OCI-LY1 (cell line): ENCODE results near the gene FRMD4A.

Experiments used
- H2AFZ ChIP-seq: fragments of 200-600 bp; sonication (generic), shearing (Covaris generic); 2 replicates; pipeline ENCODE4 v1.6.0; 2014; ENCODE audit warnings: antibody characterized with exemption, mild to moderate bottlenecking, low read length
- H3F3A ChIP-seq: fragments of 200-600 bp; sonication (generic), shearing (Covaris generic); 2 replicates; pipeline ENCODE4 v1.6.0; 2014; ENCODE audit warnings: mild to moderate bottlenecking, antibody characterized with exemption, low read length, moderate library complexity; ENCODE audit not compliant: insufficient read depth
- H3K27ac ChIP-seq: fragments of 200-600 bp; sonication (generic); 2 replicates; pipeline ENCODE4 v1.5.1; 2014; ENCODE audit warnings: low read length, mixed run types, mild to moderate bottlenecking, low read depth; ENCODE audit not compliant: poor library complexity, severe bottlenecking
- H3K27me3 ChIP-seq: fragments of 200-600 bp; sonication (generic); 2 replicates; pipeline ENCODE4 v1.6.0; 2014; ENCODE audit warnings: antibody characterized with exemption, mild to moderate bottlenecking, low read length, moderate library complexity; ENCODE audit not compliant: insufficient read depth
- H3K36me3 ChIP-seq: fragments of 200-600 bp; sonication (generic); 2 replicates; pipeline ENCODE4 v1.6.1; 2014; ENCODE audit warnings: mild to moderate bottlenecking, antibody characterized with exemption, low read length, moderate library complexity, mixed read lengths; ENCODE audit not compliant: insufficient read depth
- H3K4me1 ChIP-seq: fragments of 200-600 bp; sonication (generic); 2 replicates; pipeline ENCODE4 v1.5.1; 2014; ENCODE audit warnings: mild to moderate bottlenecking, low read length, moderate library complexity; ENCODE audit not compliant: insufficient read depth, severe bottlenecking
- H3K4me2 ChIP-seq: fragments of 200-600 bp; sonication (generic), shearing (Covaris generic); 2 replicates; pipeline ENCODE4 v1.6.1; 2014; ENCODE audit warnings: low read length
- H3K4me3 ChIP-seq: fragments of 200-600 bp; sonication (generic); 2 replicates; pipeline ENCODE4 v1.5.1; 2014; ENCODE audit warnings: low read length, low read depth, mild to moderate bottlenecking, mixed read lengths; ENCODE audit not compliant: poor library complexity, severe bottlenecking
- H3K79me2 ChIP-seq: fragments of 200-600 bp; shearing (Covaris generic); 2 replicates; pipeline ENCODE4 v1.6.1; 2016; ENCODE audit warnings: mixed run types, low read length, mixed read lengths; ENCODE audit not compliant: insufficient read depth
- H3K9ac ChIP-seq: fragments of 200-600 bp; sonication (generic), shearing (Covaris generic); 2 replicates; pipeline ENCODE4 v1.6.1; 2014; ENCODE audit warnings: mild to moderate bottlenecking, low read length, mixed read lengths
- H3K9me2 ChIP-seq: fragments of 200-600 bp; sonication (generic), shearing (Covaris generic); 2 replicates; pipeline ENCODE4 v1.6.1; 2014; ENCODE audit warnings: low read depth, mild to moderate bottlenecking, low read length, mixed read lengths
- H3K9me3 ChIP-seq: fragments of 200-600 bp; shearing (Covaris generic); 2 replicates; pipeline ENCODE4 v1.6.1; 2014; ENCODE audit warnings: low read length, mixed read lengths
- H4K20me1 ChIP-seq: fragments of 200-600 bp; sonication (generic), shearing (Covaris generic); 2 replicates; pipeline ENCODE4 v1.6.0; 2016; ENCODE audit warnings: mild to moderate bottlenecking, low read length; ENCODE audit not compliant: insufficient read depth
- EZH2 ChIP-seq: fragments of 200-600 bp; sonication (generic), shearing (Covaris generic); IDR thresholded peaks from 2 replicates; pipeline ENCODE4 v1.8.0; 2017; ENCODE audit warnings: borderline replicate concordance, mixed run types, mild to moderate bottlenecking, antibody characterized with exemption, low read length, moderate library complexity, mixed read lengths
- TF ChIP-seq, protein P1 (sequence below): fragments of 200-600 bp; sonication (generic), shearing (Covaris generic); IDR thresholded peaks from 2 replicates; pipeline ENCODE4 v1.5.1; 2017; ENCODE audit warnings: mild to moderate bottlenecking, antibody characterized with exemption, low read length, moderate library complexity, mixed read lengths

The FRMD4A gene

DNA sequence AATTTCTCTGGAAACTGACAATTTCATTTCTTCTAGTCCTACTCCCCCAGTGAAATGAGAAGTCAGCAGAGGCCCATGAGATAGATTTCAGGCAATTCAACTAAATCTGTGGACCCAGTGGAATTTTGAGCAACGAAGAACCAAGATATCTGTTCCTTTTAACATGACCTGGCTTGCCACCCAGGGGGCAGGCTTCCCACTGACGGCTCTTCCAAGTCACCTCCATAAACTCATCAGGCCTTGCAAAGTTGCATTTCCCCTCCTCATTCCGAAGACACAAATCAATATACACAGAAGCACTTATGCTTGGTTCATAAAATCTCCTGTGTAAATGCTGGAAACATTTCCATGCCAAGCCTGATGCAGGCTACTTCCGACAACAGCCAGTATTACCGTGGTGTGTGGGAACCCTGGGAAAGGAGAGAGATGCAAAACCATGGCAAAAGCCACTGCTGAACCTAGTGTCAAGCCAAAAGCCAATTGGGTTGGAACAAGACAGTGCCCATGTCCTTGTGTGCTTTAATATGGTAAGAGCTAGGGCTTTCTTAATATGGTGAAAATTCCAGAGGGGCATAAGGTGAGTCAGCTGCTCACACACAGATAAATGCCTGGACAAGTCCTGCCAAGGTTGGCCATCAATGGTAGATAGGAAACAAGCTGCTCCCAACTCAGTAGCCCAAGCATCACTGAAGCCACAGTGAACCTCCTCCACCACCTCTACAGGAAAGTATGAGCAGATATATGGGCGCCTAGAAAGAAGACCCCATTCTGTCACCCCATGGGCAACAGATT, 1.6 kb downstream of the FRMD4A start:
- Histone ChIP-seq H3K79me2 (no peaks in the 10 kb centered on the region), H3K4me2 (no peak overlapping the region), H3K9me2 (no peaks in the 10 kb centered on the region), H3K9ac (no peak overlapping the region), H3K27ac (no peak overlapping the region), H2AFZ (no peak overlapping the region), H3K36me3 (no peaks in the 10 kb centered on the region), H3K4me3 (no peak overlapping the region), H3K9me3 (no peaks in the 10 kb centered on the region), H3K4me1 (no peaks in the 10 kb centered on the region), H3F3A (no peaks in the 10 kb centered on the region), H3K27me3 (no peaks in the 10 kb centered on the region; the same call in 1 of the 2 replicates), H4K20me1 (no peaks in the 10 kb centered on the region)
- TF ChIP-seq, protein P1, sequence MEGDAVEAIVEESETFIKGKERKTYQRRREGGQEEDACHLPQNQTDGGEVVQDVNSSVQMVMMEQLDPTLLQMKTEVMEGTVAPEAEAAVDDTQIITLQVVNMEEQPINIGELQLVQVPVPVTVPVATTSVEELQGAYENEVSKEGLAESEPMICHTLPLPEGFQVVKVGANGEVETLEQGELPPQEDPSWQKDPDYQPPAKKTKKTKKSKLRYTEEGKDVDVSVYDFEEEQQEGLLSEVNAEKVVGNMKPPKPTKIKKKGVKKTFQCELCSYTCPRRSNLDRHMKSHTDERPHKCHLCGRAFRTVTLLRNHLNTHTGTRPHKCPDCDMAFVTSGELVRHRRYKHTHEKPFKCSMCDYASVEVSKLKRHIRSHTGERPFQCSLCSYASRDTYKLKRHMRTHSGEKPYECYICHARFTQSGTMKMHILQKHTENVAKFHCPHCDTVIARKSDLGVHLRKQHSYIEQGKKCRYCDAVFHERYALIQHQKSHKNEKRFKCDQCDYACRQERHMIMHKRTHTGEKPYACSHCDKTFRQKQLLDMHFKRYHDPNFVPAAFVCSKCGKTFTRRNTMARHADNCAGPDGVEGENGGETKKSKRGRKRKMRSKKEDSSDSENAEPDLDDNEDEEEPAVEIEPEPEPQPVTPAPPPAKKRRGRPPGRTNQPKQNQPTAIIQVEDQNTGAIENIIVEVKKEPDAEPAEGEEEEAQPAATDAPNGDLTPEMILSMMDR: no peak
- TF ChIP-seq EZH2: no peak

DNA sequence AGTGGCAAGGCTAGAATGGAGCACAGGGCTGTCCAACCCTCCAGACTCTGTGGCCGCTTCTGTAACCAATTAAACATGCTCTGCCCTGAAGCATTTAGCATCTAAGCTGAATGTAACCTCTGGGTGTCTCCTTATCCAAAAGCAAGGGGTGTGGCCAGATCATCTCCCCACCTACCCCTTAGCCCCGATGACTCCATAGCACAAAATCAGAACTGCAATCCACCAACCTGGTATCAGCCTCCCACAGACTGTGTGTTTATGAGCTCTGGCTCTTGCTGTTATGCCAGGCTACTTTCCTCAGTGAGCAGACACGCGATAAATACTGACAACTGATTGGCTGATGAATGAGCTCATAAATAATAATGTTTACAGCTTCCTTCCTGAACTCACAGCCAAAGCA, 3.2 kb downstream of the FRMD4A start:
- Histone ChIP-seq H3K4me1 (no peaks in the 10 kb centered on the region), H3F3A (no peaks in the 10 kb centered on the region), H3K4me3 (no peak overlapping the region), H3K79me2 (no peaks in the 10 kb centered on the region), H3K4me2 (no peak overlapping the region), H3K9ac (no peak overlapping the region), H4K20me1 (no peaks in the 10 kb centered on the region), H3K27ac (no peak overlapping the region), H3K9me3 (no peaks in the 10 kb centered on the region), H2AFZ (no peak overlapping the region), H3K36me3 (no peaks in the 10 kb centered on the region), H3K27me3 (no peaks in the 10 kb centered on the region; the same call in 1 of the 2 replicates), H3K9me2 (no peaks in the 10 kb centered on the region)
- TF ChIP-seq EZH2: no peak
- TF ChIP-seq, protein P1: no peak

DNA sequence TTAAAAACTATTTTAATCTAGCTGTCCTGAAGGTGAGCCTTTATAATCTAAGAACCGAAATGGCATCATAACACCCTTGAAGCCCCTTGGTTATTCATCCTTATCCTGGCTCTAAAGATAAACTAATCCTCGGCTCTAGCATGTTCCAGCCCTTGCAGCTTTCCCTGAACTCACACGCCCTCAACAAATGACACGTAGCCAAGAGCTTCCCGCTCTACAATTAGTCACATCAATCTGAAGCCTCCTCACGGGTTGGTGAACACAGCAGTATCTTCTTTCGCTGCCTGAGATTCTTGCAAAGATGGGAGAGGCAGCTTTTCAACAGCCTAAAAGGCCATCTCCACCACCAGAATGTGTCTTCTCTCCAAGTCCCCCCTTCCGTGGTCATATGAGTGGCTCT, 4.1 kb downstream of the FRMD4A start:
- Histone ChIP-seq H4K20me1 (no peaks in the 10 kb centered on the region), H3K9ac (no peak overlapping the region), H2AFZ (no peak overlapping the region), H3K4me1 (no peaks in the 10 kb centered on the region), H3K36me3 (no peaks in the 10 kb centered on the region), H3K27ac (no peak overlapping the region), H3F3A (no peaks in the 10 kb centered on the region), H3K9me2 (no peaks in the 10 kb centered on the region), H3K4me3 (no peak overlapping the region), H3K27me3 (no peaks in the 10 kb centered on the region; the same call in 1 of the 2 replicates), H3K79me2 (no peaks in the 10 kb centered on the region), H3K4me2 (no peak overlapping the region), H3K9me3 (no peaks in the 10 kb centered on the region)
- TF ChIP-seq EZH2: no peak
- TF ChIP-seq, protein P1: no peak
